ENCODE measurements around the gene PAX6. TPM values are rescaled to one million over a fixed set of nuclear protein-coding genes. Genes with fewer than 3 reads are reported as not detected.

Gene PAX6
- total RNA-seq, 1 donor from 2014 or later: 18.9 TPM

DNA sequence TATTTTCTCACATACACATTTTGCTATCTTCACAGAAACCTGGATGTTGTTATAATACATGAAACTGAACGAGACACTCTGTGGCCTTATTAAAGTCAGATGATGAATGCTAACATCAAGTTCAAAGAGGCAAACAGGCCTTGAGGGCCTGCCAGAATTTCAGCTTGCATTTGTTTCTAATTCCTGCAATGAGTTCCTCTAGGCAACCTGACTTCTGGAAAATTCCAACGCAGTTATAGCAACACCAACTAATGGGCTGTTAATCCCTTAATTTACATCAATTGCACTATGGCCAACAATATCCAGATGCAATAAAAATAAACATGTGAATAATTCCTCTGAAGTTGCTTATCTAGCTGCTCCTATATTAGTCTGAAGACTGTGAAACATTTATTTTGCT, 19.1 kb downstream of the PAX6 start:
- DNase-seq (ENCODE audit: extremely low spot score, unreplicated experiment): no peak
- peaks cover 68% of the 10 kb centered on the region for H3K27me3 Mint-ChIP-seq
- no peak overlapping the region for H3K27ac Mint-ChIP-seq
- peaks cover 13% of the 10 kb centered on the region for H3K4me1 Mint-ChIP-seq (ENCODE audit: unreplicated experiment)
- H3K36me3 Mint-ChIP-seq: no peaks in the 10 kb centered on the region
- no peak overlapping the region for H3K4me3 Mint-ChIP-seq
- TF ChIP-seq, protein P1, sequence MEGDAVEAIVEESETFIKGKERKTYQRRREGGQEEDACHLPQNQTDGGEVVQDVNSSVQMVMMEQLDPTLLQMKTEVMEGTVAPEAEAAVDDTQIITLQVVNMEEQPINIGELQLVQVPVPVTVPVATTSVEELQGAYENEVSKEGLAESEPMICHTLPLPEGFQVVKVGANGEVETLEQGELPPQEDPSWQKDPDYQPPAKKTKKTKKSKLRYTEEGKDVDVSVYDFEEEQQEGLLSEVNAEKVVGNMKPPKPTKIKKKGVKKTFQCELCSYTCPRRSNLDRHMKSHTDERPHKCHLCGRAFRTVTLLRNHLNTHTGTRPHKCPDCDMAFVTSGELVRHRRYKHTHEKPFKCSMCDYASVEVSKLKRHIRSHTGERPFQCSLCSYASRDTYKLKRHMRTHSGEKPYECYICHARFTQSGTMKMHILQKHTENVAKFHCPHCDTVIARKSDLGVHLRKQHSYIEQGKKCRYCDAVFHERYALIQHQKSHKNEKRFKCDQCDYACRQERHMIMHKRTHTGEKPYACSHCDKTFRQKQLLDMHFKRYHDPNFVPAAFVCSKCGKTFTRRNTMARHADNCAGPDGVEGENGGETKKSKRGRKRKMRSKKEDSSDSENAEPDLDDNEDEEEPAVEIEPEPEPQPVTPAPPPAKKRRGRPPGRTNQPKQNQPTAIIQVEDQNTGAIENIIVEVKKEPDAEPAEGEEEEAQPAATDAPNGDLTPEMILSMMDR (conservative IDR thresholded peaks at IDR 0.05): no peak
- no peaks in the 10 kb centered on the region for H3K9me3 Mint-ChIP-seq

DNA sequence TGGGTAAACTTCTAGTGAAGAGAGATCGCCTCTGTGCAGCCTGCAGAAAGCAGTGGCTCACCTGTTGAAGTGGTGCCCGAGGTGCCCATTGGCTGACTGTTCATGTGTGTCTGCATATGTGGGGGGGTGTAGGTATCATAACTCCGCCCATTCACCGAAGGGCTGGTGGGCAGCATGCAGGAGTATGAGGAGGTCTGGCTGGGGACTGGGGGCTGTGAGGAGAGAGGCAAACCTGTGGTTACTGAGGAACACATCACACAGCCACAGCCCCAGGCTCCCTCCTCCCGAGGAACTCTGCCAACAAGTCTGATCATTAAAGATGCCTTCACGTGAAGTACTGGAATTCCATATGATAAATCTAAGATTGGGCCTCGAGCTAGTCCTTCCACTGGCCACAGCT, 20.5 kb downstream of the PAX6 start:
- no peaks in the 10 kb centered on the region for H3K9me3 Mint-ChIP-seq
- H3K27ac Mint-ChIP-seq: no peak overlapping the region
- no peaks in the 10 kb centered on the region for H3K36me3 Mint-ChIP-seq
- DNase-seq (ENCODE audit: extremely low spot score, unreplicated experiment): no peak
- peaks cover 8% of the 10 kb centered on the region for H3K4me1 Mint-ChIP-seq (ENCODE audit: unreplicated experiment)
- H3K27me3 Mint-ChIP-seq: peaks cover 54% of the 10 kb centered on the region
- TF ChIP-seq, protein P1 (conservative IDR thresholded peaks at IDR 0.05): no peak
- H3K4me3 Mint-ChIP-seq: no peak overlapping the region

DNA sequence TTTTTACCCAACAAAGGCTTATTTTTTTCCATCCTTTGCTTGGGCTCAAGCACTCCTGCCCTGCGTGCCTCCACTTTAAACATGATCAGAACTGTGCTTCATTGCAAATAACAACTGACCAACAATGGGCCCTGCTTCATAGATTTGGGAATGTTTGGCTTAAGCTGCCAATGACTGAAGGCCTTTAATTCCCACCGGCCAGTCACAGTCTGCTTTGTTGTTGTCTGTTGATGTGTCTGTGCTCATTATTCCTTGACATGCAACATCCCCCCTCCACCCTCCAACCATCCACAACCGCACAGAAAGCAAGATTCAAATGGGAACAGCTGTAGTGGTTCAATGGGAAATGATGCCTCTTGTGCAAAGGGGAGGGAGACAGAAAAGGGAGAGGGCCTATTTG, 23.0 kb downstream of the PAX6 start:
- DNase-seq (ENCODE audit: extremely low spot score, unreplicated experiment): no peak
- no peaks in the 10 kb centered on the region for H3K36me3 Mint-ChIP-seq
- H3K9me3 Mint-ChIP-seq: no peaks in the 10 kb centered on the region
- H3K27ac Mint-ChIP-seq: no peak overlapping the region
- peaks cover 8% of the 10 kb centered on the region for H3K4me1 Mint-ChIP-seq (ENCODE audit: unreplicated experiment)
- no peak overlapping the region for H3K4me3 Mint-ChIP-seq
- TF ChIP-seq, protein P1 (conservative IDR thresholded peaks at IDR 0.05): no peak
- peaks cover 30% of the 10 kb centered on the region for H3K27me3 Mint-ChIP-seq

DNA sequence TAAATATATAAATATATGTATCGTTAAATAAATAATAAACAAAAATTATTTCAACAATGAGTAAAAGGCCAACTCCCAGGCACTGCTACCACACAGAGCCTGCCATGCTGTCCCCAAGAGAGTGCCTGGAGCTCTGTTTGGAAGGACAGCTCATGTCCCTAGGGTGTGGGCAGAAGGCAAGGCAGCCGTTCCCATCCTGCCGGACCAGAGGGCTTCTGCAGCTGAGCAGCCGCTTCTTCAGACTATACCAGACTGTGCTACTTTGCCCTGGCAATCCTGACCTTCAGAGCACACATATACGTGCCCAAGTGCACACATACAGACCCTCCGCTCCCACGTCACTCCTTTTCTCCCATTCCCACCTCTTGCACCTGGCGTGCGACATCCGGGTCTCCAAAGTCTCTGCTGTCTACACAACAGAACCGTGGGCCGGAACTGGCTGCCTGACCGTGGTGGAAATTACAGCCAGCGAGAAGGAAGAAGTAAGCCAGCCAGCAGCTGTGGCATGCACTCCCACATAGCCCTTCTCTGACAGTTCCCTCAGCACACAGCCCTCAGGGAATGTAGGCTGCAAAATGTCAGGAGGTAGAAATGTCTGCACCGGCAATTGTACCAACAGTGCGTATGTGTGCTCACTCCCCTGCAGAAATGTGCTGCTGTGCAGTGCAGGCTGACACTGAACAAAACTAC, 24.0 kb downstream of the PAX6 start:
- H3K4me3 Mint-ChIP-seq: no peak overlapping the region

DNA sequence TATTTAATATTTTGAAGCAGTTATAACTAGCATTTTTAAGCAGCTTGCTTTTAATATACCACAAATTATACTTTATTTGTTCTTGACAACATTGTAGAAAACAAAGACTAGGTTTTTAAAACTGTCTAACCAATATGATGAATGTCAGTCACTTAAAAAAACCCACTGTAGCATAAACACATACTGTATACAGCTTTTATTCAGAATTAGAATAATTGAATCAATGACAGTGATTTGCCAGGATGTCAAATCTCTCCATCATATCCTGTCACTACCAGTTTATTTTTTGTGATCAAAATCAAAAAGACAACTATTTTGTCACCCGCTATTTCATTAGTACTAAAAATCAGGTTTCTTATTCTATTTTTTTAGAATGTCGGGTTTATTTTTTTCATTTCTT, 26.5 kb downstream of the PAX6 start:
- TF ChIP-seq, protein P1 (conservative IDR thresholded peaks at IDR 0.05): no peak
- Mint-ChIP-seq H3K36me3 (peaks cover 3% of the 10 kb centered on the region), H3K4me1 (ENCODE audit: unreplicated experiment) (peaks cover 3% of the 10 kb centered on the region), H3K4me3 (no peak overlapping the region), H3K27ac (no peak overlapping the region), H3K27me3 (peaks cover 12% of the 10 kb centered on the region), H3K9me3 (no peaks in the 10 kb centered on the region)
- DNase-seq (ENCODE audit: extremely low spot score, unreplicated experiment): no peak

More for the DNA sequence above, 24.0 kb downstream of the PAX6 start:
- no peaks in the 10 kb centered on the region for H3K36me3 Mint-ChIP-seq
- peaks cover 7% of the 10 kb centered on the region for H3K4me1 Mint-ChIP-seq (ENCODE audit: unreplicated experiment)
- peaks cover 23% of the 10 kb centered on the region for H3K27me3 Mint-ChIP-seq
- no peak for DNase-seq (ENCODE audit: extremely low spot score, unreplicated experiment)
- peak overlapping the region; percentile 15 for H3K27ac Mint-ChIP-seq
- no peaks in the 10 kb centered on the region for H3K9me3 Mint-ChIP-seq
- TF ChIP-seq, protein P1 (conservative IDR thresholded peaks at IDR 0.05): no peak

Measured in type B pancreatic cell (in vitro differentiated cells).